GM12865 (cell line): ENCODE data around the gene NOP9.
A peak's percentile ranks its signal among the peaks of the same experiment; 100 is the strongest.

Experiments used
- DNase-seq: peaks from one replicate; pipeline ENCODE4 v3.0.0; 2010; ENCODE audit warnings: low read depth
- H3K4me3 ChIP-seq: 2 replicates; pipeline ENCODE4 v1.5.1; 2011; ENCODE audit warnings: mild to moderate bottlenecking, low read depth, low read length, control low read depth
- TF ChIP-seq, protein P1 (sequence below): IDR thresholded peaks from 2 replicates; pipeline ENCODE4 v1.5.1; 2011; ENCODE audit warnings: low read length, control low read depth, low read depth, inconsistent platforms; ENCODE audit not compliant: insufficient read depth; ENCODE audit errors: missing control alignments

Gene NOP9

DNA sequence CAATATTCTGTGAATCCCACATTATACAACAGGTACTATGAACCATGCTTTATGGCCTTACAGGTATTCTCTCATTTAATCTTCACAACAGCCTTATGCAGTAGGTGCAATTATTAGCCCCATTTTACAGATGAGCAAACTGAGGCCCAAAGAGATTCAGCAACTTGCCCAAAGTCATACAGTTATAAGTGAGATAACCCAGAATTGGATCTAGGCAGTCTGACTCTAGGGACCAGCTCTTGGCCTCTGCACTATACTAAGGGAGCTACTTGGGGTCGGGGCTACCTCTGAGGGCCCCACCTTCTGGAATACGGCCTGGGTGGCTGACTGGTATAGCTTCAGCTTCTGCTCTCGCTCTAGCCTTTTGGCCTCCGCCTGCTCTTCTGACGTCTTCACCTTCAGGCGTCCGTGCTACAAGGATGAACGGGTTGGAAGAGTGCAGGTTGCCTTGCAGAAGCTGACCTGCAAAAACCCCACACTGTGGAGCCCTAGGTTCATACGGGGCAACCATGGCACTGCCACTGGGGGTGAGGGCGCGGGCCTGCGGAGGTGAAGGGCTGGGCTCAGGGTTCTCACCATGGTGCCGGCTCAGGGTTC, 29.0 kb upstream of the NOP9 start:
- no peak for DNase-seq
- H3K4me3 ChIP-seq = peak overlapping the region; percentile 92
- TF ChIP-seq, protein P1, sequence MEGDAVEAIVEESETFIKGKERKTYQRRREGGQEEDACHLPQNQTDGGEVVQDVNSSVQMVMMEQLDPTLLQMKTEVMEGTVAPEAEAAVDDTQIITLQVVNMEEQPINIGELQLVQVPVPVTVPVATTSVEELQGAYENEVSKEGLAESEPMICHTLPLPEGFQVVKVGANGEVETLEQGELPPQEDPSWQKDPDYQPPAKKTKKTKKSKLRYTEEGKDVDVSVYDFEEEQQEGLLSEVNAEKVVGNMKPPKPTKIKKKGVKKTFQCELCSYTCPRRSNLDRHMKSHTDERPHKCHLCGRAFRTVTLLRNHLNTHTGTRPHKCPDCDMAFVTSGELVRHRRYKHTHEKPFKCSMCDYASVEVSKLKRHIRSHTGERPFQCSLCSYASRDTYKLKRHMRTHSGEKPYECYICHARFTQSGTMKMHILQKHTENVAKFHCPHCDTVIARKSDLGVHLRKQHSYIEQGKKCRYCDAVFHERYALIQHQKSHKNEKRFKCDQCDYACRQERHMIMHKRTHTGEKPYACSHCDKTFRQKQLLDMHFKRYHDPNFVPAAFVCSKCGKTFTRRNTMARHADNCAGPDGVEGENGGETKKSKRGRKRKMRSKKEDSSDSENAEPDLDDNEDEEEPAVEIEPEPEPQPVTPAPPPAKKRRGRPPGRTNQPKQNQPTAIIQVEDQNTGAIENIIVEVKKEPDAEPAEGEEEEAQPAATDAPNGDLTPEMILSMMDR = no peak

DNA sequence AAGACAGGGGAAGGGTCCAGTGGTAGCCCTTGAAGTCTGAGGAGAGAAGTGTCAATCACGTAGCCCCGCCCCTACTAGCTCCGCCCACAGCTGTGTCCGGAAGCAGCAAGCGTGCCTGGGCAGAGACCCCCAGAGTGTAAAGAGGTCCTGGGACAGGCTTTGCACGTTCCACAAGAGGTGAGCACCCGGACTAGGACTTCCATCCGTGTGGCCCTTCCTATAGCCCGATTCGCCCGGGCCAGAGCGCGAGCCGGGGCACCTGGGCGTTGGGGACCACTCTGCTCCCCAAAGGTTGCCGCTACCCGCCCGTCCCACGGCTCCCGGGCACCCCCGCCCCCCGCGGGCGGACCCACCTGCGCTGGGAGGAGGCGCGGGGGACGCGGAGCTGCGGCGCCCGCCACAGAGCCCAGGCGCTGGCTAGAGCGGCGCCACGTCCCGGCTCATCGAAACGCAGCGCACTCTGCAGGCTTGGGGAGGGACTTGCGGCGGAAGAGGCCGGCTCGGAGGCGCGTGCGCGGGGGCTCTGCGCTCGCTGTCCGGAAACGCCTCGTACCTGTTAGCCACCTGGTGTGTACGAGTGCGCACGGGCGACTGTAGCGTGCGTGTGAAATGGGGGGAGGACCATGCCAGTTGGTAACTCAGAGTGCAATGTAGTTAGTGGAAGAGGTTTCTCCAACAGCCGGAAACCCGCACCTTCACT, 28.4 kb upstream of the NOP9 start, which contains the start of gene RABGGTA:
Gene RABGGTA (minus strand): TSS at position 464 of the 700 bp plus-strand sequence. CDS start 482 bp downstream, outside the sequence.
- DNase-seq = peak; percentile 98
- H3K4me3 ChIP-seq = peak within 1 kb of the TSS; percentile 92
- TF ChIP-seq, protein P1 = peak; percentile 88

DNA sequence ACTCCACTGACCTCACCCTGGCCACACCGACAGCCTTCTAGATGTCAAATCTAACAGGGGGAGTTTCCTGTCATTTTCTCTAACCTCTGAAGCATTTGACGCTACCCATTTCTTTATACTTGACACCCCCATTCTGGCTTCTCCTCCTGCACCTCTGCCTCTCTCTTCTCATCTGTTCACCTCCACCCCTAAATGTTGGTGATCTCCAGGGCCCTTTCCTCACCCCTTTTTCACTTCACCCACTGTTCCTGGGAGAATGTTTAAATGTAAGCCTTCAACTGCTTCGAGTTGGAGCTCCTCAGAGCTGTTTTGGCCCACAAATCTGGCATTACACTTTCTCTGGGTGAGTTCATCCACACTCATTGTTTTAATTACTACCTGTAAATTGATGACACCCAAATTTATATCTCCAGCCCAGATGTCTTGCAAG, 27.8 kb upstream of the NOP9 start:
- TF ChIP-seq, protein P1 = no peak
- H3K4me3 ChIP-seq = peak overlapping the region; percentile 92
- DNase-seq = no peak

DNA sequence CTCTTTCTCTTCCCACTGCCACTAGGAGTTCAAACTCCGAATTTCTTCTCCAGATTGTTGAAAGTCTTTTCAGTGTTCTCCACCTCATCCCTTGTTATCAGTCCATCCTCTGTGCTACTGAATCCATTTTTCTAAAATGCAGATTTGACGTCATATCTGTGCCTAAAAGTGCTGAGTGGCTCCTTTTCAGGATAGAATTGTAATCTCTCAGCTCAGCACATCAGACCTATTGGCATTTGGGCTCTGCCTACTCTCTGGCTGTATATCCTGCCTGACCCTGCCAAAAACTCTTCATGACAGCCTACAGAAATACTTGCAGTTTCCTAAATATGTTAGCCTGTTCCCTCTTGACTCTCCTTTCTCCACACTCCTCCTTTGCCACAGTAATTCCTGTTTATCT, 27.2 kb upstream of the NOP9 start:
- TF ChIP-seq, protein P1 = no peak
- no peak for DNase-seq
- no peak overlapping the region; the same call in 1 of the 2 replicates for H3K4me3 ChIP-seq

DNA sequence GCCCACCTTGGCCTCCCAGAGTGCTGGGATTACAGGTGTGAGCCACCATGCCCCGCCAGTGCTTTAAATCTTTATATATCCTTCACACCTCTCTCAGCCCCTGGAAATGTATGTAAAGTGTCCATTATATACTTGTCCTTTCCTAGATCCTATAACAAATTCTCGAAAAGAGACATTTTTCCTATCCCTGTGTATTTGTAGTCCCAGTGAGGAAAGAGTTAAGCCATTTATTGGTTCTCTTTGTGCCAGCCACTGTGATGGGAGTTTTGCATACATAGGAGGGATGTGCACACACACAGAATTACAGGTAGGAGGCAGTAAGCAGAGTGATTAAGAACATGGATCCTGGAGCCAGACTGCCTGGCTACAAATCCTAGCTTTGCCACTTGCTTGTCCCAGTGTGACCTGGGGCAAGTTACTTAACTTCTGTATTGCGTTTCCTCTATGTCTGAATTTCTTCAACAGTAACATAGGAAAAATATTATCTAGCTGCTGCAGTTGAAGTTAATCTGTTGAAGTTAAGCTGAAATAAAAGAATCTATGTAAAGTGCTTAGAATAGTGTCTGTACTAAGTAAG, 26.1 kb upstream of the NOP9 start:
- peak overlapping the region; percentile 21; the same call in 1 of the 2 replicates for H3K4me3 ChIP-seq
- peak; percentile 38 for DNase-seq
- TF ChIP-seq, protein P1 = peak; percentile 8

DNA sequence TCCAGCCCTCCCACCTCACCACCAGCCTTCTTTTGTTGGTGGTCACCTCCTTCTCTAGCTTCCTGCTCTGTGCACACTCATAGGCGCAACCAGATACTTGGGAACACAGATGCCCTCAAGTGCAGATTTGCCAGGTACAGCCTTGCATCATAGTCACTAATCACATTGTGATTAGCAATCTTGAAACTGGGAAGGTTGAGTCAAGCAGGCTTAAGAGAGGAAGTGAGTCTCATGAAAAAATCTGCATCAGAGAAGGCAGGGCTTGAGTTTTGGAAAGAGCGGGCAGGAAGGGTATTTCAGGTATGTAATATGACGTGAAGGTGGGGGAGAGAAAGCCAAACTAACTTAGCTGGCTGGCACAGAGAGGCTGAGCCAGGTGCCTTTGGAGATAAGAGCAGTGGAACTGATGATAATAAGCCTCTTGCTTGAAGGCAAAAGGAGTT, 25.5 kb upstream of the NOP9 start:
- TF ChIP-seq, protein P1 = no peak
- peak; percentile 86 for DNase-seq
- H3K4me3 ChIP-seq = peak overlapping the region; percentile 21

DNA sequence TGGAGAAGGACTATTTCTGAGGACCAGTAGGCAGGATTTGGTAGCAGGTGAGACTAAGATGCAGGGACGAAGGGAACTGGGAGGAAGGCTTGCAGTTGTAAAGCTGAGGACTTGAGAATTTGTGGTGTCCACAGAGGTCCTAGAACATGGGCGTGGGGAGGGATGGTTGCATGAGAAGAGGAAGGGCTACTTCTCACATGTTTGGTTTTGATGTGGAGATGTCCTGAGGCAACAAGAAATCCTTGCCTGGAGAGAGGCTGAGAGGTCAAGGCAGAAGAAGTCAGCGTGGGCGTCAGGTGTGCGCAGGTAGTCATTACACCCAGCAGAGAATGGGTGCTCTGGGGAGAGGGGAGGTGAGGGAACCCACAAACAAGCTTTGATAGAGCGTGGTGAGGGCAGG, 22.6 kb upstream of the NOP9 start:
- no peak overlapping the region for H3K4me3 ChIP-seq
- TF ChIP-seq, protein P1 = no peak
- DNase-seq = no peak
